ENCODE measurements around the gene SDR39U1.

DNA sequence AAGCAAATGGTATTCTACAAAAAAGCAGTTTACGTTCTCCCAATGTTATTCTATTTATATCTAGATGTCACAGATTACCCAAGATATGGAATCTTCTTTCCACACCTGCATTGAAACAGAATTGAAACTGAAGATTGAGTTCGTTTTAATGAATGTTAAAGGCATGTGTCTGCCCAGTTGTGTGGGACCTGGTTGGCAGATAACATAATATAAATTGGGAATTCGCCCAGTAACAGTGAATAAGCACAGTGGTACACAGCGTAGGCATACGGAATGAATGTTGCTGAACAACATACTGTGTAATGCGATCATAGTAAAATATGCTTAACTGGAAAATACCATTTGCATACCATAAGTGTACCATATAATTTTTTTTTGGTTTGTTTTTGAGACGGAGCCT is 8.5 kb downstream of the SDR39U1 start:
- TF ChIP-seq, protein P1, sequence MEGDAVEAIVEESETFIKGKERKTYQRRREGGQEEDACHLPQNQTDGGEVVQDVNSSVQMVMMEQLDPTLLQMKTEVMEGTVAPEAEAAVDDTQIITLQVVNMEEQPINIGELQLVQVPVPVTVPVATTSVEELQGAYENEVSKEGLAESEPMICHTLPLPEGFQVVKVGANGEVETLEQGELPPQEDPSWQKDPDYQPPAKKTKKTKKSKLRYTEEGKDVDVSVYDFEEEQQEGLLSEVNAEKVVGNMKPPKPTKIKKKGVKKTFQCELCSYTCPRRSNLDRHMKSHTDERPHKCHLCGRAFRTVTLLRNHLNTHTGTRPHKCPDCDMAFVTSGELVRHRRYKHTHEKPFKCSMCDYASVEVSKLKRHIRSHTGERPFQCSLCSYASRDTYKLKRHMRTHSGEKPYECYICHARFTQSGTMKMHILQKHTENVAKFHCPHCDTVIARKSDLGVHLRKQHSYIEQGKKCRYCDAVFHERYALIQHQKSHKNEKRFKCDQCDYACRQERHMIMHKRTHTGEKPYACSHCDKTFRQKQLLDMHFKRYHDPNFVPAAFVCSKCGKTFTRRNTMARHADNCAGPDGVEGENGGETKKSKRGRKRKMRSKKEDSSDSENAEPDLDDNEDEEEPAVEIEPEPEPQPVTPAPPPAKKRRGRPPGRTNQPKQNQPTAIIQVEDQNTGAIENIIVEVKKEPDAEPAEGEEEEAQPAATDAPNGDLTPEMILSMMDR (IDR thresholded peaks at IDR 0.05): no peak
- no peak for TF ChIP-seq POLR2A (IDR thresholded peaks at IDR 0.05)

Data from esophagus squamous epithelium (tissue), 4 donors.